A549 (cell line): ENCODE results near the gene KREMEN1.

Experiments used
- EP300 ChIP-seq, 2 experiments: fragments of >200 bp; sonication (Bioruptor Twin); formaldehyde crosslinking; IDR thresholded peaks; 2 replicates in 1 of 2; 3 replicates in 1 of 2; pipeline ENCODE4 v1.6.1; 2016 to 2017
- MAFK ChIP-seq: fragments of 450-650 bp; IDR thresholded peaks from 2 replicates; pipeline ENCODE4 v1.6.1; 2014; ENCODE audit not compliant: partially characterized antibody
- NPAS2 ChIP-seq: fragments of 250-450 bp; sonication (Bioruptor Pico); IDR thresholded peaks from 2 replicates; pipeline ENCODE4 v1.8.0; 2022; ENCODE audit warnings: mild to moderate bottlenecking, moderate library complexity, borderline replicate concordance
- POLR2A ChIP-seq: IDR thresholded peaks from 2 replicates; pipeline ENCODE4 v1.6.1; 2012; ENCODE audit warnings: mild to moderate bottlenecking, low read length
- TF ChIP-seq, protein P1 (sequence below): fragments of >200 bp; sonication (Bioruptor Twin); formaldehyde crosslinking; IDR thresholded peaks from 3 replicates; pipeline ENCODE4 v1.5.1; 2016
- TF ChIP-seq, protein P2 (sequence below): fragments of 200-600 bp; sonication (generic); IDR thresholded peaks from 2 replicates; pipeline ENCODE4 v1.6.1; 2016; ENCODE audit warnings: antibody characterized with exemption, mild to moderate bottlenecking, moderate library complexity

DNA sequence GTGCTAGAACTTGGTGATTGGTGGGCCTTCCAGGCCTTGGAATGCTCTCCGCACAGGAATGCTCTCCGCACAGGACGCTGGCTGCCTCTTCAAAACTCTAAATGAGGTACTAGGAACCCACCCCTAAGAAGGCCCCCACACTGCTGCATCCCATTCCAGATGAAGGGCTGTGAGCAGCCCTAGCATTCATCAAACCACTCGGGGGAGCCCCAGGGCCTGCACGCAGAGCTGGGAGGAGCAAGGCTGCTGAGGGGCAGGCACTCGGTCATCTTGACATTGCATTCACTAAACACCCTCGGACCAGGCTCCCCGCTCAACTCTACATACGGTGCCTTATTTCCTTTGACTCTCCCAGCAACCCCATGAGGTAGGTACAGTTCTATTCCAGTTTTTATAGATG, 83.7 kb downstream of the KREMEN1 start:
- TF ChIP-seq EP300 (IDR thresholded peaks at IDR 0.05) (no peak), MAFK (no peak), NPAS2 (CRISPR knock-in tag) (no peak), POLR2A (no peak)
- TF ChIP-seq, protein P1, sequence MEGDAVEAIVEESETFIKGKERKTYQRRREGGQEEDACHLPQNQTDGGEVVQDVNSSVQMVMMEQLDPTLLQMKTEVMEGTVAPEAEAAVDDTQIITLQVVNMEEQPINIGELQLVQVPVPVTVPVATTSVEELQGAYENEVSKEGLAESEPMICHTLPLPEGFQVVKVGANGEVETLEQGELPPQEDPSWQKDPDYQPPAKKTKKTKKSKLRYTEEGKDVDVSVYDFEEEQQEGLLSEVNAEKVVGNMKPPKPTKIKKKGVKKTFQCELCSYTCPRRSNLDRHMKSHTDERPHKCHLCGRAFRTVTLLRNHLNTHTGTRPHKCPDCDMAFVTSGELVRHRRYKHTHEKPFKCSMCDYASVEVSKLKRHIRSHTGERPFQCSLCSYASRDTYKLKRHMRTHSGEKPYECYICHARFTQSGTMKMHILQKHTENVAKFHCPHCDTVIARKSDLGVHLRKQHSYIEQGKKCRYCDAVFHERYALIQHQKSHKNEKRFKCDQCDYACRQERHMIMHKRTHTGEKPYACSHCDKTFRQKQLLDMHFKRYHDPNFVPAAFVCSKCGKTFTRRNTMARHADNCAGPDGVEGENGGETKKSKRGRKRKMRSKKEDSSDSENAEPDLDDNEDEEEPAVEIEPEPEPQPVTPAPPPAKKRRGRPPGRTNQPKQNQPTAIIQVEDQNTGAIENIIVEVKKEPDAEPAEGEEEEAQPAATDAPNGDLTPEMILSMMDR, result no peak
- TF ChIP-seq, protein P2, sequence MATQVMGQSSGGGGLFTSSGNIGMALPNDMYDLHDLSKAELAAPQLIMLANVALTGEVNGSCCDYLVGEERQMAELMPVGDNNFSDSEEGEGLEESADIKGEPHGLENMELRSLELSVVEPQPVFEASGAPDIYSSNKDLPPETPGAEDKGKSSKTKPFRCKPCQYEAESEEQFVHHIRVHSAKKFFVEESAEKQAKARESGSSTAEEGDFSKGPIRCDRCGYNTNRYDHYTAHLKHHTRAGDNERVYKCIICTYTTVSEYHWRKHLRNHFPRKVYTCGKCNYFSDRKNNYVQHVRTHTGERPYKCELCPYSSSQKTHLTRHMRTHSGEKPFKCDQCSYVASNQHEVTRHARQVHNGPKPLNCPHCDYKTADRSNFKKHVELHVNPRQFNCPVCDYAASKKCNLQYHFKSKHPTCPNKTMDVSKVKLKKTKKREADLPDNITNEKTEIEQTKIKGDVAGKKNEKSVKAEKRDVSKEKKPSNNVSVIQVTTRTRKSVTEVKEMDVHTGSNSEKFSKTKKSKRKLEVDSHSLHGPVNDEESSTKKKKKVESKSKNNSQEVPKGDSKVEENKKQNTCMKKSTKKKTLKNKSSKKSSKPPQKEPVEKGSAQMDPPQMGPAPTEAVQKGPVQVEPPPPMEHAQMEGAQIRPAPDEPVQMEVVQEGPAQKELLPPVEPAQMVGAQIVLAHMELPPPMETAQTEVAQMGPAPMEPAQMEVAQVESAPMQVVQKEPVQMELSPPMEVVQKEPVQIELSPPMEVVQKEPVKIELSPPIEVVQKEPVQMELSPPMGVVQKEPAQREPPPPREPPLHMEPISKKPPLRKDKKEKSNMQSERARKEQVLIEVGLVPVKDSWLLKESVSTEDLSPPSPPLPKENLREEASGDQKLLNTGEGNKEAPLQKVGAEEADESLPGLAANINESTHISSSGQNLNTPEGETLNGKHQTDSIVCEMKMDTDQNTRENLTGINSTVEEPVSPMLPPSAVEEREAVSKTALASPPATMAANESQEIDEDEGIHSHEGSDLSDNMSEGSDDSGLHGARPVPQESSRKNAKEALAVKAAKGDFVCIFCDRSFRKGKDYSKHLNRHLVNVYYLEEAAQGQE, result no peak
